IPS-NIHi11 (cell line): ENCODE results near the gene ARIH2.
"Not testable (repeated sequence)": the region's sequence is repeated elsewhere in the genome, so short reads cannot be mapped to it uniquely, and the experiment has no call there.

Source experiments
- DNase-seq: peaks from one replicate; pipeline ENCODE4 v3.0.0; 2012; ENCODE audit warnings: mixed read lengths, low spot score

ARIH2 gene

GRCh38 chr3:48918388-48919214, at the start of gene ARIH2:
Gene ARIH2, plus strand, starts transcription at chr3:48918842. Its CDS starts 8,717 bp downstream, at chr3:48927559.
- DNase-seq = peak; percentile 98

GRCh38 chr3:48877671-48878070, 41.0 kb upstream of the ARIH2 start:
- no peak for DNase-seq

- no peak for DNase-seq
Measured at GRCh38 chr3:48879307-48879993, 39.2 kb upstream of the ARIH2 start.

GRCh38 chr3:48879994-48880377, 38.7 kb upstream of the ARIH2 start:
- DNase-seq = no peak

- no peak for DNase-seq
Measured at GRCh38 chr3:48881006-48881405, 37.6 kb upstream of the ARIH2 start.

- DNase-seq = no peak
Measured at GRCh38 chr3:48881652-48882114, 37.0 kb upstream of the ARIH2 start.

GRCh38 chr3:48885753-48886152, 32.9 kb upstream of the ARIH2 start:
- DNase-seq = no peak

- DNase-seq = no peak
Measured at GRCh38 chr3:48891606-48892005, 27.0 kb upstream of the ARIH2 start.

GRCh38 chr3:48894516-48894915, 24.1 kb upstream of the ARIH2 start:
- DNase-seq = no peak

- no peak for DNase-seq
Measured at GRCh38 chr3:48896936-48897335, 21.7 kb upstream of the ARIH2 start.

- no peak for DNase-seq
Measured at GRCh38 chr3:48897460-48898376, 20.9 kb upstream of the ARIH2 start.

GRCh38 chr3:48898383-48899234, 20.0 kb upstream of the ARIH2 start, which contains the start of gene SLC25A20:
Gene SLC25A20, minus strand, starts transcription at chr3:48898882. Its CDS starts 88 bp downstream, at chr3:48898794.
- peak; percentile 98 for DNase-seq

- DNase-seq = no peak
Measured at GRCh38 chr3:48899273-48899672, 19.4 kb upstream of the ARIH2 start.

GRCh38 chr3:48907026-48907425, 11.6 kb upstream of the ARIH2 start:
- not testable (repeated sequence) for DNase-seq

GRCh38 chr3:48915296-48915695, 3.3 kb upstream of the ARIH2 start:
- no peak for DNase-seq

GRCh38 chr3:48919215-48920138, 835 bp downstream of the ARIH2 start:
- peak; percentile 52 for DNase-seq

GRCh38 chr3:48926425-48927392, 8.1 kb downstream of the ARIH2 start:
- no peak for DNase-seq

GRCh38 chr3:48927928-48928327, 9.3 kb downstream of the ARIH2 start:
- DNase-seq = no peak

- no peak for DNase-seq
Measured at GRCh38 chr3:48928679-48929078, 10.0 kb downstream of the ARIH2 start.
